Measurements from ENCODE around the gene HECW1.

HECW1 gene

DNA sequence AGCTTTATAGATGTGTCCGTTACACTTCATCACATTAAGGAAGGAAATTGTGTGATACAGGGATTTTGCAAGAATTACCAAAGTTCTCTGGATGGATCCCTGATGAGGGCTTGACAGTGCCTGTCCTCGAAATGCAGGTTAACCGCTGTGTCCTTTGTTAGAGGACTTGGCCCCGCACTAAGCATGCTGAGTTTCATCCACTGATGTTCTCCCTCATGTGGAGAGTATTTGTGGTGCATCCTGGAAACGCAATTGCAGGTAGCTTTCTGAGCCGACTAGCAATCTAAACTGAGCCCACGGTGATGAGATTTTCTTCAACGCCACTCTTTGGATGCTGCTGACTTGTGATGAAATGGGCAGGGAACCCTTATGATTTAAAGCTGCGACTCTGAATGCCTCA is 398.6 kb downstream of the HECW1 start:
- Histone ChIP-seq H3K4me1 (ENCODE audit: control insufficient read depth, insufficient read depth, low read length) (no peaks in the 10 kb centered on the region), H3K9me3 (ENCODE audit: control insufficient read depth, insufficient read depth, low read length) (no peaks in the 10 kb centered on the region), H3K9ac (ENCODE audit: low read depth, low read length) (no peak overlapping the region), H3K27me3 (ENCODE audit: control insufficient read depth, insufficient read depth, low read length) (no peaks in the 10 kb centered on the region), H3K4me3 (ENCODE audit: low read depth, low read length) (no peak overlapping the region), H3K36me3 (ENCODE audit: control insufficient read depth, insufficient read depth, low read length) (no peaks in the 10 kb centered on the region)

DNA sequence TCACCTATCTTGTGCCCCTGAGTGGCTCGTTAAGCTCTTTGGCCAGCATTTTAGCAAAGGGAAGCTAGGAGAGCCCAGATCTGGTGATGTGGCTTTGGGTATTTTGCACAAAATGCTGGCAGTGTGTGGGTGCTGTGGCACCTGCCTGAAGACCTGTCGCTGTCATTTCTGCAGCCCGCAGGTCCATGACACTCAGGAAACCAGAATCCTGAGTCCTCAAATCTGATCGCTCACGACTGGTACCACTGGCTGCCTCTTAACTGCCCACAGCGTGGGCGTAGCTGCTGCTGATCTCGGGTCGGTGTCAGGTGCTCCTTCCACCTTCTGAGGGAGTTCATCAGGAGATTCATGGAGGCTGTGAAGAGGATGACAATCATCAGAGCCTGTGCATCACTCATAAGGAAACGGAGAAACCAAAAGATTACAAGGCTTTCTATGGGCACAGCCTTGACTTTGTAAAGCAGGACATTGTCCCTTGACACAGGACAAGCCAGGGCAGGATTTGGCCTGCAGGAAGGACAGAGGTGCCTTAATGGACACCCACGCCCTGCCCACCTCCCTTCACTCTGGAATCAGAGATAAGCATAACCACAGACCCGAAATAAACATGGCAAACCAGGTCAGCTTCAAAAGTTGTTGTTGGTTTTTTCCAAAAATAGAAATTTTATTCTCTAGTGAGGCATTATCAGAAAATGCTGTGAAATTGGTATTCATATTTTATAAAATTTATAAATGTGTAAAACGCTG is 399.5 kb downstream of the HECW1 start:
- Histone ChIP-seq H3K27me3 (ENCODE audit: control insufficient read depth, insufficient read depth, low read length) (no peaks in the 10 kb centered on the region), H3K4me1 (ENCODE audit: control insufficient read depth, insufficient read depth, low read length) (peaks cover 3% of the 10 kb centered on the region), H3K9ac (ENCODE audit: low read depth, low read length) (no peak overlapping the region), H3K9me3 (ENCODE audit: control insufficient read depth, insufficient read depth, low read length) (no peaks in the 10 kb centered on the region), H3K4me3 (ENCODE audit: low read depth, low read length) (no peak overlapping the region), H3K36me3 (ENCODE audit: control insufficient read depth, insufficient read depth, low read length) (no peaks in the 10 kb centered on the region)

DNA sequence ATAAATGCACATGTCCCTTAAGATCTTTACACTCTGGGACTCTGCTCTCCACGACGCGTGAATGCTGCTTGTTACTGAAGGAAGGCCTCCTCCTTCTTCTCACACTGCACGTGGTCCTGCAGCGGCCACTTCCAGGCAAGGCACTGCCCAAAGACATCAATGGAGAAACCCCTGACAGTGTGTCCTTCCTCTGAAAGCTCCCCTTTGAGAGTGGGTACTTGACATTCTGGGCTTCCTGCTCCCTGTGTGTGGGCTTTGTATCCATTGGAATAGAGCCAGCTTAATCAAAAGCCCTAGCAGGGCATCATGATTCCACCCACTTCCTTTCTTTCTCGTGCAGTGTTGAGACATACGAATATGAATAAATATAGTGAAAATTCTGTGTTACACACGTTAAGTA is 400.8 kb downstream of the HECW1 start:
- H3K9me3 ChIP-seq (ENCODE audit: control insufficient read depth, insufficient read depth, low read length), result no peaks in the 10 kb centered on the region
- no peak overlapping the region for H3K4me3 ChIP-seq (ENCODE audit: low read depth, low read length)
- H3K4me1 ChIP-seq (ENCODE audit: control insufficient read depth, insufficient read depth, low read length), result peaks cover 5% of the 10 kb centered on the region
- no peak overlapping the region for H3K9ac ChIP-seq (ENCODE audit: low read depth, low read length)
- H3K27me3 ChIP-seq (ENCODE audit: control insufficient read depth, insufficient read depth, low read length), result no peaks in the 10 kb centered on the region
- no peaks in the 10 kb centered on the region for H3K36me3 ChIP-seq (ENCODE audit: control insufficient read depth, insufficient read depth, low read length)

DNA sequence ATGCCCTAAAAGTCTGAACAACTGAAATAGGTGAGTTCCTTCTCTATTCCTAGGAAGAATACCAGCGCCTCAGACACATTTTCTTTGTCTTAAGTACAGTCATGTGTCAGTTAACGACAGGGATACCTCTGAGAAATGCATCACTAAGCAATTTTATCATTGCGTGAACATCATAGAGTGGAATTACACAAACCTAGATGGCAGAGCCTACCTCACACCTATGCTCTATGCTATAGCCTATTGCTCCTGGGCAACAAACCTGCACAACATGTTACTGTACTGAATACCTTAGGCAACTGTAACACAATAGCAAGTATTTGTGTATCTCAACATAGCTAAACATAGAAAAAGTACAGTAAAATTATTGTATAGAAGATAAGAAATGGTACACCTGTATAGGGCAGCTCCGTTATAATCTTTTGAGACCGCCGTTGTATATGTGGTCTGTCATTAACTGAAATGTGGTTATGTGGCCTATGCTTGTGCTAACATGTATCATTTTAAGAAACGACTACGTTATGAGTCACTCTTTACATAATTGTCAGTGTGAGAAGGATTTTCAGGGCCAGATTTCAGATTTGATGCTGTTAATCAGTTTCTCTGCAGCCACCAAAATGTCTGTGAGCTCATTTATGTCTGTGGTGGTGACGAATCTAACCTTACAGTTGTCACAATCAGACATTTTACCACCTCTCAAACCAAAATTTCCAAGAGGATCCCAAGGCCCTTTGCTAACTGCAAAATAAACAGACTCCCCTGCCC is 404.3 kb downstream of the HECW1 start:
- H3K9ac ChIP-seq (ENCODE audit: low read depth, low read length), result no peak overlapping the region
- H3K36me3 ChIP-seq (ENCODE audit: control insufficient read depth, insufficient read depth, low read length), result no peaks in the 10 kb centered on the region
- H3K4me1 ChIP-seq (ENCODE audit: control insufficient read depth, insufficient read depth, low read length), result peaks cover 5% of the 10 kb centered on the region
- no peak overlapping the region for H3K4me3 ChIP-seq (ENCODE audit: low read depth, low read length)
- no peaks in the 10 kb centered on the region for H3K9me3 ChIP-seq (ENCODE audit: control insufficient read depth, insufficient read depth, low read length)
- H3K27me3 ChIP-seq (ENCODE audit: control insufficient read depth, insufficient read depth, low read length), result no peaks in the 10 kb centered on the region

DNA sequence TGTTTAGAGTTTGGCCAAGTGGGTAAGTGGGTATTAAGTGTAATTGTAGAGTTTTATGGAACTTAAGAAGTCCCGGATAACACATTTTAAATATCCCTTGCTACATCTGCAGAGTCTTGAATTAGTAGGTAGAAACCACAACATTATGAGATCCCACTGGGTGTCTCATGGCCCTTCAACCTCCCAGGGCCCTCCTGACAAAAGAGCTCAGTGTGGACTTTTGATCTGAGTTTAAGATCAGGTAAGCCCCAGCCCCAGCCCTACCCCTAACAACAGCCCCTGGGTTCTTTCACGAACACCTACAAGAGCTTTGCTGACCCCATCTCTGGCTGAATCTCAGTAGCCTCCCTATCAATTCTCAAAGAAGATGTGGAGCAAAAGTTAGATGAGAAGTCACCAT is 405.0 kb downstream of the HECW1 start:
- Histone ChIP-seq H3K36me3 (ENCODE audit: control insufficient read depth, insufficient read depth, low read length) (no peaks in the 10 kb centered on the region), H3K9me3 (ENCODE audit: control insufficient read depth, insufficient read depth, low read length) (no peaks in the 10 kb centered on the region), H3K4me3 (ENCODE audit: low read depth, low read length) (no peak overlapping the region), H3K9ac (ENCODE audit: low read depth, low read length) (no peak overlapping the region), H3K27me3 (ENCODE audit: control insufficient read depth, insufficient read depth, low read length) (no peaks in the 10 kb centered on the region), H3K4me1 (ENCODE audit: control insufficient read depth, insufficient read depth, low read length) (peaks cover 5% of the 10 kb centered on the region)

DNA sequence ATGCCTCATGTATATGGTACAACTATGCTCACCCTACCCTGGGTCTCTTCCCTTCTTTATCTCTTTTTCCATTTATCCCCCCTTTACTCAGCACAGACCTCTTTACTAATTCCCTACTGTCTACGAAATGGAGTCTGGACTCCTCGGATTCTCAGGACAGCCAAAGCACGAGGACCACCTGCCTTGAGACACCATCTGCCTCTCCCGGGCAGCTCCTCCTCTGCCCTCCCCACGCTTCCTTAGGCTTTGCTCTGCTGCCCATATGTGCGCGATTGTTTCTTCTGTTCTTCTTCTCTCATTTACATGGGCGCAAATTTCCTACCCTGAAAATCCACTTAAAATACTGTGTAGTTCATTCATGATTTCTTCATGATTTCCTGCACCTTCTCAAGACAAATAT is 407.8 kb downstream of the HECW1 start:
- Histone ChIP-seq H3K36me3 (ENCODE audit: control insufficient read depth, insufficient read depth, low read length) (no peaks in the 10 kb centered on the region), H3K9me3 (ENCODE audit: control insufficient read depth, insufficient read depth, low read length) (no peaks in the 10 kb centered on the region), H3K9ac (ENCODE audit: low read depth, low read length) (no peak overlapping the region), H3K4me3 (ENCODE audit: low read depth, low read length) (no peak overlapping the region), H3K27me3 (ENCODE audit: control insufficient read depth, insufficient read depth, low read length) (no peaks in the 10 kb centered on the region), H3K4me1 (ENCODE audit: control insufficient read depth, insufficient read depth, low read length) (peaks cover 5% of the 10 kb centered on the region)

DNA sequence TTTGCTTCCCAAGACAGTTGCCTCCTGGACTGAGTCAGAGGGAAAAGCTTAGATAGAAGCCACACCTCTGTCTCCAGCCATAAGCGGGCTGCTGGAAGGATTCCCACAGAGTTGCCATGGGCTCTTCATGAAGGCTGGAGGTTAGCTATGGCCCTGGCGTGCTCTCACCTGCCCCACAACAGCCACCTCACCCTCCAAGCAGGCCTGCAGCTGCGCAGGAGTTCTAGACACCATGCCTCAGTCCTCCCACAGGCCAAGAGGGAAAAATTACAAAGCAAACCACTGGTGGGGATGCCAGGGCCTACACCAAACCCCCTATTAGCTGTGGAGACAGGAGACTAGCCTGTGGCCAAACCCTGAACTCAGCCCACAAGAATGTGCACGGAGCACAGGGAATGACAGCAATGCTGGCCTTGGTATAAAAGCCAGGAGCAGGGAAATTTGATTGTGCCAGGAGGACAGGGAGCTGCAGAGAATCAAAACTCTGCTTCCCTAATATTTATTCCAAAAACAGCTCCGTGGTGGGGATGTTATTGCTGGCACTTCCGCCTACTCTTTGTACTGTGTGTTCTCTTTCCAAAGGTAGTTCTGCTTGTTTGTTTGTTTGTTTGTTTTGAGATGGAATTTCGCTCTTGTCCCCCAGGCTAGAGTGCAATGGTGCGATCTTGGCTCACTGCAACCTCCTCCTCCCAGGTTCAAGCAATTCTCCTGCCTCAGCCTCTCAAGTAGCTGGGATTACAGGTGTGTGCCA is 410.1 kb downstream of the HECW1 start:
- H3K4me3 ChIP-seq (ENCODE audit: low read depth, low read length), result no peak overlapping the region
- no peaks in the 10 kb centered on the region for H3K27me3 ChIP-seq (ENCODE audit: control insufficient read depth, insufficient read depth, low read length)
- no peaks in the 10 kb centered on the region for H3K9me3 ChIP-seq (ENCODE audit: control insufficient read depth, insufficient read depth, low read length)

DNA sequence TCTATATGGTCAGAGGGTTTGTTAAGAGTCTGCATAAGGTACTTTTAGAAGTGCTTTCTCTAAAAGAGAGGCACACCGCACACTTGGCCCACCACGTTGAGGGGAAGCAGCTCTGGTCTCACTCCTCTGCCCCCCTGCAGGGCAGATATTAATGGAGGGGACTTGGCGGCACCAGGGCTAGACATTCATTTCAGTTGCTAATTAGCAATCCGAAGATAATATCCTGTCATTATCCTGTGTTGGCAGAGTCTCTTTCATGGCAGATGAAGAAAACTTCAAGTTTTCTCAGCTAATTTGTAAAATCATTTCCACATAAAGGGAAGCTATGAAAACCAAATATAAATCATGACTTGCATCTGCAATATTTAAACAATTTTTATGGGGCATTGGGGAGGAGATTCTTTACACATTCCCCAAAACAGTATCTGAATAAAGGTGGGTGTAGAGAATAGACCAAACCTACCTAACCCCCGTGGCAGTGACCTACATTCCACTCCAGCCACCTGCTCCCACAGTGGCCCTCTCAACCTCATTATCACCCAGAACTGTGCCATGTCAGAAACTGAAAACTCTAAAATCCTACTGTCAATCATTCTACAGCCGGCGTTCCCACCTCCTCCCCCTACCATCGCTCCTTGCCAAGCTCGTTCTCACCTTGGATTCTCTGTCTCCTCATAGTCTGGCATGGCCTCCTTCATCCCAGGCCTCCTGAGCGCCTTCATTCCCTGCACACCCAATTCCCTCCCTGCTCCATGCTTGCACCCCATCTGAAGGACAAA is 416.3 kb downstream of the HECW1 start:
- H3K9me3 ChIP-seq (ENCODE audit: control insufficient read depth, insufficient read depth, low read length), result no peaks in the 10 kb centered on the region
- no peak overlapping the region for H3K9ac ChIP-seq (ENCODE audit: low read depth, low read length)
- no peaks in the 10 kb centered on the region for H3K36me3 ChIP-seq (ENCODE audit: control insufficient read depth, insufficient read depth, low read length)
- no peak overlapping the region for H3K4me3 ChIP-seq (ENCODE audit: low read depth, low read length)
- no peaks in the 10 kb centered on the region for H3K4me1 ChIP-seq (ENCODE audit: control insufficient read depth, insufficient read depth, low read length)
- H3K27me3 ChIP-seq (ENCODE audit: control insufficient read depth, insufficient read depth, low read length), result no peaks in the 10 kb centered on the region

More for the DNA sequence above, 410.1 kb downstream of the HECW1 start:
- no peaks in the 10 kb centered on the region for H3K4me1 ChIP-seq (ENCODE audit: control insufficient read depth, insufficient read depth, low read length)
- no peak overlapping the region for H3K9ac ChIP-seq (ENCODE audit: low read depth, low read length)
- no peaks in the 10 kb centered on the region for H3K36me3 ChIP-seq (ENCODE audit: control insufficient read depth, insufficient read depth, low read length)

DNA sequence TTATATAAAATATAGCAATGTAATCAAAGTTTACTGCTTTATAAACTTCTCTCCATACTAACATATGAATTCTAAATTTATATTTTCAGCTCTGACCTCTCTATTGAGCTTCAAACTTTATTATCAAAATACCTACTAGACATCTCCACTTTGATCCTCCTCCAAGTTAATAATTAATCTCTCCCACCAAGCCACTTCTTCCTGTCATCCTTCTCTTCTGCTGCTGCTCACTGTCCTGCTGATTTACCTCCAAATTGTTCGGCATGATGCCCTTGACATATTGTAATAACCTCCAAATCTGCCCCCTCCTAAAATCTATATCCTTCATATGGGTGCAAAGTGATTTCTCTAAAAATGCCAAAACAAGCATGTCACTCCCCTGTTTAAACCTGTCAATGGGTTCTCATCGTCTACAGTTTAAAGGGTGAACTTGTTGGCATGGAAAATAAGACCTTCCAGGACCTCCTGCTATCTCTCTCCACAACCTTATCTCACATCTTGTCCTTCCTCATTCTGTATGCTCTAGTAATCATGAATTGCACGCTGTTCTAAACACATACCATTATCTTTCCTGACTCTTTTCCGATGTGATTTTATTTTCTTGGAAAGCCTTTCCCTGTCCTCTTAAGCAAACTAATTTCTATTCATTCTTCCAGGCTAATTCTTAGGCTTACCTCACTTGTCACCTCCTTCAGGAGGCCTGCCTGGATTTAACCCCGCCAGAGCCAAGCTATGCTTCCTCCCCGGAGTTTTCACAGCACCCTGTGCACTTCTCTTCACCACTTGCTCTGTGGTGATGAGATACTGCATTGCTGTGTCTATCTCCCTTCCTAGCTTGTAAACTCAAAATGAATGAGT is 418.3 kb downstream of the HECW1 start:
- Histone ChIP-seq H3K9me3 (ENCODE audit: control insufficient read depth, insufficient read depth, low read length) (no peaks in the 10 kb centered on the region), H3K4me1 (ENCODE audit: control insufficient read depth, insufficient read depth, low read length) (no peaks in the 10 kb centered on the region), H3K36me3 (ENCODE audit: control insufficient read depth, insufficient read depth, low read length) (no peaks in the 10 kb centered on the region), H3K4me3 (ENCODE audit: low read depth, low read length) (no peak overlapping the region), H3K27me3 (ENCODE audit: control insufficient read depth, insufficient read depth, low read length) (no peaks in the 10 kb centered on the region), H3K9ac (ENCODE audit: low read depth, low read length) (no peak overlapping the region)

DNA sequence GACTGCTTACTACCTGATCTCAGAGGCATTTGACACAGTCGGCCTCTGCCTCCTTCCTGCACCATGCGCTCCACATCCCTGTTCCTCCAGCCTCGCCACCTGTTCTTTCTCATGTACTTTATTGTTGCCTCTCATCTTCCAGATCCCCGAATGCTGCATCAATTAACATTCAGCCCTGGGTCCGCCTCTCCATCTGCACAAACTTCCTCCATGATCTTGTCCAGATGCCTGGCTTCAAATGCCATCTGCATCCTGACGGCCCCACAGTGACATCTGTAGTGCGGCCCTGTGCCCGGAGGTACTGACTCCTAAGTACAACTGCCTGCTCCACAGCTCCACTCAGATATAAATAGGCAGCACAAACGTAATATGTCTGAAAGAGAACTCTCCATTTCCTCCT is 419.3 kb downstream of the HECW1 start:
- no peaks in the 10 kb centered on the region for H3K27me3 ChIP-seq (ENCODE audit: control insufficient read depth, insufficient read depth, low read length)
- no peaks in the 10 kb centered on the region for H3K4me1 ChIP-seq (ENCODE audit: control insufficient read depth, insufficient read depth, low read length)
- no peaks in the 10 kb centered on the region for H3K36me3 ChIP-seq (ENCODE audit: control insufficient read depth, insufficient read depth, low read length)
- H3K4me3 ChIP-seq (ENCODE audit: low read depth, low read length), result no peak overlapping the region
- H3K9me3 ChIP-seq (ENCODE audit: control insufficient read depth, insufficient read depth, low read length), result no peaks in the 10 kb centered on the region
- H3K9ac ChIP-seq (ENCODE audit: low read depth, low read length), result no peak overlapping the region

Data from iPS-15b (cell line).